ENCODE results near the gene HS3ST4. TPM values are rescaled to one million over a fixed set of nuclear protein-coding genes. Genes with fewer than 3 reads are reported as not detected.

The HS3ST4 gene
- total RNA-seq, 1 donor from 2014 or later = not detected

DNA sequence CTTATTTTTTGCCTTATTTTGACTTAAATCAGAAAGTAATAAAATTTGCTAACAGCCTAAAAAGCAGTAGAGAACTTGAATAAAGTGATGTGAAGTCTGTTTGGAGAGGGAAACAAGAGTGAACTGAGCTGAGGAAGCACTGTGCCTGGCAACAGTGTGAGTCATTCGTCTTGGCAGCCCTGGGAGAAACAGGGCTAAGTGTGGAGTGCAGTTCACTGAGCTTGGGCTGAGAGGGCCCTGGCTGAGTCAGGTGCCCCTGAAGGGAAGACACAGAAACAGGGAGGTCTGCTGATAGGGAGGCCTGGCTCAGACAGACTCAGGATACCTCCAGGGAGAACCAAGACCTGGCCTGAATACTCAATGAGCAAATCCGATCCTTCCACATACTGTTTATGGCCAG lies 132.1 kb downstream of the HS3ST4 start:
- intact Hi-C loops (cut with micrococcal nuclease) = no loop called here

DNA sequence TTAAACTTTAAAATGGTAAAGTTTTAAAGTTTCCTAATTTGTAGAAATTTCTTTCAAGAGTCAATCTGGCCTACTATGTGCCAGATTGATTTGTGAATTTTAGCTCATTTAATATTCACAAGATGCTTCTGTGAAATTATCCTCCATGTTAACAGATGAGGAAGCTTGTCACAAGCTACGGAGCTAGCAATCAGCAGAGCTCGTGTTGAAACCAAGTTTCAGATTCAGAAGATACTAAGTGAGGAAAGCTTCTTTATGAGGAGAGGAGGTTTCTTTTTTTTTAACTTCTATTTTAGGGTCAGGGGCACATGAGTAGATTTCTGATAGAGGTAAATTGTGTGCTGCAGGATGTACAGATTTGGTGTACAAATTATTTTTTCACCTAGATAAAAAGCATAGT lies 135.9 kb downstream of the HS3ST4 start:
- intact Hi-C loops (cut with micrococcal nuclease) = no loop called here

DNA sequence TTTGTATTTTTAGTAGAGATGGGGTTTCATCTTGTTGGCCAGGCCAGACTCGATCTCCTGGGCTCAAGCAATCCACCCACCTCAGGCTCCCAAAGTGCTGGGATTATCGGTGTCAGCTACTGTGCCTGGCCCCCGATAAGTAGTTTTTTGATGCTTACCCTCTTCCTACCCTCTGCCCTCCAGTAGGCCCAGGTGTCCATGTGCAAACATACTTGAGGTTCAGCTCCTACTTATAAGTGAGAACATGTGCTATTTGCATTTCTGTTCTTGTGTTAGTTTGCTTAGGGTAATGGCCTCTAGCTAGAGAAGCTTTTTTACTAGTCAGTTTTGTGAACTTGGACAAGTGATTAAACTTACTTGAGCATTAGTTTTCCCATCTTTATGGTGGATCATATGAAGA lies 136.8 kb downstream of the HS3ST4 start:
- intact Hi-C loops (cut with micrococcal nuclease) = no loop called here

DNA sequence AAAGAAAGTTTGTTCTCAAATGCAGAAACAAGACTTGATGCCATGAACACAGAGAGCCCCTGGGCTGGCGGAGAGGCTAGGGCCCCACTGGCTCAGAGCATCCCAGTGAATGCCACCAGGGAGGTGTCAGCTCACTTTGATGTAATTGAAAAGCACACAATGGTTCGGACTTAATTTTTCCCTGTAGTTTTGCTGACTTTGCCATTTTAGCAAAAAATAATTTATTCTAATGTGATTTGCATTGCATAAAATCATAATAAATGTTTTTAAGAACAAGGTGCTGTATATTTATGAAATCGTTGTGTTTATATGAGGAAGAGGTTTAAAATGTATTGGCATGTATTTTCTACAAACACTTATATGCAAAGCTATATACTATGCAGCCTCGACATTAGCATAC lies 140.5 kb downstream of the HS3ST4 start:
- intact Hi-C loops (cut with micrococcal nuclease) = no loop called here

DNA sequence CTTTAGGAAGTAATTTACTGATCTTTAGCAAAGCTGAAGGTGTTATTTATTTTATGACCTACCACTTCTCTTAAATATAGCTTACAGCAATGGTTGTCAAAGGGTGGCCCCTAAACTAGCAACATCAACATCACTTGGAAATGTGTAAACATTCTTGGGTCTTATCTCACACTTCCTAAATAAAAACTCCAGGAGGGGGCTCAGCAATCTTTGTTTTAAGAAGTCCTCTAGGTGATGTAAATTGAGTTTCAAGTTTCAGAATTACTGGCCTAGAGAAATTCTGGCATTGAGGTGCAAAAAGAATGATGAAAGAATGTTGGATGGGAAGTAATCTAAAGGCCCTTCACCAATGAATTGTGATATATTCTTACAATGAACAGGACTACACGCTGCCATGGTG lies 142.3 kb downstream of the HS3ST4 start:
- intact Hi-C loops (cut with micrococcal nuclease) = no loop called here

DNA sequence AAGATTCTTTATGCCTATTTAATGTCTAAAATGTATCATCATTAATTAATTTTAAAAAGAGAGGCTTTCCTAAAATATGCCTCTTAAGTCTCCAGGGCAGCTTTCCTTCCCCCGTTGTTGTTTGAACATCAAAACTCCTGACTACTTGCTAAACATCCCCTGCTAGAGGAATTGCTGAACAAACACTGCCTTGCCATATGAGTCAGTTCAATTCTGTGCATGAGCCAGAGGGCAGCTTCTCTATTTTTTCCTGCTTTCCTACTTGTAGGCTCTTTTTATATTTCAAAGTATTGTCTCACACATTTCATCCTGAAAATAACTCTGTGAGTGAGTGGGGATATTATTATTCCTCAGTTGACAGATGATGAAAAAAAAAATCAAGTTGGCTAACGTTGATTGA lies 143.4 kb downstream of the HS3ST4 start:
- intact Hi-C loops (cut with micrococcal nuclease) = no loop called here

DNA sequence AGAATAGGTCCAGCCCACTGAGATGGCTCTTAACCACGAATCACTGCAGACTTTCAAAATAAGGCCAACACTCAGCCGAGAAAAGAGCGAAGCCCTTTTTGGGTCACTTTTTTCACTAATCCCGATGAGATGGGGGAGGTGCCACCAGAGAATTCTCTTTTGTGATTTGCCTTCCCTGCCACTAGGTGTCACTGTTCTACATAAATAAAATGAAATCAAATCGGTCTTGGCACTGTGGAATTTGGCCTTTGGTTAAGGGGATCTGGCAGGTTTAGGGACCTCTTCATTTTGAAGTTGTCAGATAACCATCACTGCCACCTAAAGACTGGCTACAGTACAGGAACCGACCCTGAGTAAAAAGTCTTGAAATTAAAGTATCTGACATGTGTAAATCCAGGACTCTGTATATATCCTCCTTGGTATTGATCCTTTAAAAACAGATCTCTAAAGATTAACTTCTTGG lies 147.0 kb downstream of the HS3ST4 start:
- intact Hi-C loops (cut with micrococcal nuclease) = no loop called here

DNA sequence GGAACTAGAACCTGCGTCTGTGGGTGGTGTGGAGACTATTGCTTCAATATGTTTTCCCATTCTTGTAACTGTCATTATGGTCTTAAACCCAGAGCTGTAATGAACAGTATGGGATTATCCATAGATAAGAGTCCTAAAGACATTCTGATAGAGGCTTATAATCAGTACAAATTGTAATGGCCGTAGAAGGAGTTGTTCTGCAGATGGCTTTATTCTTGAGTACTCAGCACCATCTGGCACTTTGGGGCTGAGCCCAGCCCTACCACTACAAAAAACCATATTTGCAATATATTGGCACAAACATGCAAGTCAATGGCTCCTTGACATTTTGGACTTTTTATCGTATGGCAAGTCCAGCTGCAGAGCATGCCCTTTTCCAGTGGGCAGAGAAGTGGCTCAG lies 150.0 kb downstream of the HS3ST4 start:
- intact Hi-C loops (cut with micrococcal nuclease) = no loop called here

DNA sequence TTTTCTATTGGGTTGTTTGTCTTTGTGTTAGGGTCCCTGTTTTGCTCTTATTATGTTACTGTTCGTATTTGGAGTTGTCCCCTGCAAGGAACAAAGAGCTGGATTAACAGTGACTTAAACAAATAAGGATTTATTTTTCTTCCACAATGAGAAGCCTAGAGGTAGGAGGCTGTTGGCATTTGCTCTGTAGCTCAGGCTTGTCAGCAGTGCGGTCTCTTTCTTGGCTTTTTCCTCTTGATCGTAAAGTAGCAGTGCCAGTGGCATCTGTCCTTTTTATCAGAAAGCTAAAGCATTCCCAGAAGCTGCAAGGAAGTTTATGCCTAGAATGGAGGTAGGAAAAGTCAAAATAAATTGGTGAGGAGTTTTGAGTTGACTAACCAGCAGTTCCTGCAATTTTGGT lies 154.1 kb downstream of the HS3ST4 start:
- intact Hi-C loops (cut with micrococcal nuclease) = no loop called here

DNA sequence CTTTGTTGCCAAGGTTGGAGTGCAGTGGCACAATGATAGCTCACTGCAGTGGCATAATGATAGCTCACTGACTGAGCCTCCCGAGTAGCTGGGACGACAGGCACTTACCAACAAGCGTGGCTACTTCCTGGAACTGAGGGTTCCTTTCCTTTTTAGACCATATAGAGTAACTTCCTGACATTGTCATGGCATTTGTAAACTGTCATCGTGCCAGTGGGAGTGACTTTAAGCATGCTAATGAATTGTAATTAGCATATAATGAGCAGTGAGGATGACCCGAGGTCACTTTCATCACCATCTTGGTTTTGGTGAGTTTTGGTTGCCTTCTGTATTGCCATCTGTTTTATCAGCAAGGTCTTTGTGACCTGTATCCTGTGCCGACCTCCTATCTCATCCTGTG lies 162.4 kb downstream of the HS3ST4 start:
- intact Hi-C loops (cut with micrococcal nuclease) = no loop called here

DNA sequence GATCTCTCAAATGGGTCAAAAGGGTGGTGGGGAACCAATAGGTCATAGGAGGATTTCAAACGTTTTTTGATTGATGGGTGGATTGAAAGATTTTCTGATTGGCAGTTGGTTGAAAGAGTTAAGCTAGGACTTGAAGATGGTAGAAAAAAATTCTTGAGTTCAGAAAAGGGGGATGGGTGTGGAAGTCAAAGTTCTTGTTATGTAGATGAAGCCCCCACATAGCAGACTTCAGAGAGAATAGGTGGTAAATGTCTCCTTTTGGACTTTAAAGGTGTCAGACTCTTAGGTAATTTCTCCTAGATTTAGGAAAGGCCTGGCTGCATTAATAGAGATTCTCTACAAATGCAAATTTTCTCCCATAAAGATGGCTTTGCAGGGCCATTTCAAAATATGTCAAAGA lies 163.3 kb downstream of the HS3ST4 start:
- intact Hi-C loops (cut with micrococcal nuclease) = no loop called here

DNA sequence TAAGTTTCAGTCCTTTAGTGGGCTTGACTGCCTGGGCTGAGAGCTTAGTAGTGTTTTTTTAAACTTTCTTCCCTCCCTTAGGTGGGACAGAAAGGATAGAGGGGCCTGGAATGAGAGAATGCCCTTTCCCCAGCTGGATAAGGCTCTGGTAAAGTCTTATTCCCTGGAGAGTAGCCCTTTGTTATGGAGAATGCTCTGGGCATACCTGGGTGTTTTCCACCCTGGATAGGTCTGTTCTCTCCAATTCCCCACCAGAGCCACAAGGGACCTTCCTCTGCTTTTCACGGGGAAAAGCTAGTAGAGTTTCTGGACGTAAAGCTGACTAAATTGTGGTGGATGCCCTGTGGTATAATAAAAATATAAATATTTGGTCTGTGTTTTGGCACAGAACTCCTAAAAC lies 164.1 kb downstream of the HS3ST4 start:
- intact Hi-C loops (cut with micrococcal nuclease) = no loop called here

DNA sequence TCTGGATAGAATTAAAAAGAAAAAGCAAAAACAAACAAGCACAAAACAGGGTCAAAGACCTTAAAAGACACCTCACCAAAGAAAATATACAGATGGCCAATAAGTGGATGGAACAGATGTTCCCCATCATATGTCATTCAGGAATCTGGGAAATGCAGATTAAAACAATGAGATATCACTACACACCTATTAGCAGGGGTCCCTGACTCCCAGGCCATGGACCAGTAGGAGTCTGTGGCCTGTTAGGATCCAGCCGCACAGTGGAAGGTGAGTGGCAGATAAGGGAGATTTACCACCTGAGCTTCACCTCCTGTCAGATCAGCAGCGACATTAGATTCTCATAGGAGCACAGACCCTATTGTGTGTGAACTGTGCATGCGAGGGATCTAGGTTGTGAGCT lies 167.9 kb downstream of the HS3ST4 start:
- intact Hi-C loops (cut with micrococcal nuclease) = no loop called here

DNA sequence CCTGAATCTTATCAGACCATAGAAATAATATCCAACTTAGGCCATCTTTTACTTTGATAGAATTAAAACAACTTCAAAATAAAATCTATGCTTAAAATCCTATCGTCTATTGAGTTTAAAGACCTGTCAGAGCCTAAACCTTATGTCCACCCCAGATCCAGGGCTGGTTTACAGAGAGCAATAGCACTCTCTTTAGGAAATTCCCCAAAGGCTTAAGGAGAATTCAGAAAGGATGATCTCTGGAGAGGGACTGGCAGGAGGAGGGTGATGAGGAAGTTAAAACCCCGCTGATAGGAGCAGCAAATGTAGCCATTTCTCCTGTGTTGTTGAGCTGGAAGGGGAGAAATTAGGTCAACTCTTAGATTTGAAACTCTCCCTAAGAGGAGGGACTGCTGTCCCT lies 175.3 kb downstream of the HS3ST4 start:
- intact Hi-C loops (cut with micrococcal nuclease) = no loop called here

DNA sequence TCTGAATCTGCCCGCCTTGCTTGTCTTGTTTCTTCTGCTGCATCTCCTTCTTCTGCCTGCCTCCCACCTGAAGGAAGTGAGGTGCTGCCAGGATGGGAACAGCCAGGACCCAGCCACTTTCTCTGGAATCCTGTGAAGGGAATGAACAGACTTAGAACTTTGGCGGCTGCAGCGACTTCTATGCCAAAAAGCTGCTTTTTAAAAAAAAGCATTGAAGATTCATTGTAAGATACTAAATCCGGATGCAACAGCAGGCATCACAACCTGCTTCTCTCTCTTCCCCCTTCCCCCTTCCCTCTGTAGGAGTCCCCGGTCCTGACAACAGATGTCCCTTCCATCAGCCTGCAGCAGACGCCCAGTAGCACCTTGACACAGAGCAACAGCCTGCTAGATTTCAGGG lies 176.3 kb downstream of the HS3ST4 start:
- intact Hi-C loops (cut with micrococcal nuclease) = no loop called here

DNA sequence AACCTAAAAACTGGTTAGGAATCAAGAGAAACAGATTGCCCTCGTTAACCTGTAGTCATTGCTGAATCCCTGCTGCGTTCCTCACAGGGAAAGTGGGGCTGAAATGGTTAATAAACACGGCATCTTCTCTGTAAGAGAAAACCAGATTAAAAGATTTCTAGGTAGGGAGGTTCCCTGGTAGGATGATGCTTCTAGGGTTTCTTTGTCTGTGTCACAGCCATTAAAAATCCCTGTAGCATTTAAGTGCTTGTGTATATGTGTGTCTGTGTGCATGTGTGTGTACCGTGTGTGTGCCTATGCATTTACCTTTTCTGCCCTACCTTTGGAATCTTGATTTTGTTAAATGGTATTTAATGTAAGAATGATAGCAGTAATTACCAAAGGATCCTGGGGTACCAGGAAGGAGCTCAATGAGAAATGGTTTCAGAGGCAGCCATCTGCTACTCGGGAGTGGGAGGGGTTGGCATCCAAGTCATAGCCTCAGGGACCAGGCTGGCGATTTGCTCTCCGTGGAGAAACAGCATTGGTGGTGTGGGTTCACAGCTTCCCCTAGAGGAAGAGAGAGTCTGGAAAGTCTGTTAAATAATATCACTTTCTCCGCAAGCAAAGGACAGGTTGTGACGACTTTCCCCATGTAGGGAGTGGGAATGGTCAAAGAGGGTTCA lies 177.1 kb downstream of the HS3ST4 start:
- intact Hi-C loops (cut with micrococcal nuclease) = no loop called here

DNA sequence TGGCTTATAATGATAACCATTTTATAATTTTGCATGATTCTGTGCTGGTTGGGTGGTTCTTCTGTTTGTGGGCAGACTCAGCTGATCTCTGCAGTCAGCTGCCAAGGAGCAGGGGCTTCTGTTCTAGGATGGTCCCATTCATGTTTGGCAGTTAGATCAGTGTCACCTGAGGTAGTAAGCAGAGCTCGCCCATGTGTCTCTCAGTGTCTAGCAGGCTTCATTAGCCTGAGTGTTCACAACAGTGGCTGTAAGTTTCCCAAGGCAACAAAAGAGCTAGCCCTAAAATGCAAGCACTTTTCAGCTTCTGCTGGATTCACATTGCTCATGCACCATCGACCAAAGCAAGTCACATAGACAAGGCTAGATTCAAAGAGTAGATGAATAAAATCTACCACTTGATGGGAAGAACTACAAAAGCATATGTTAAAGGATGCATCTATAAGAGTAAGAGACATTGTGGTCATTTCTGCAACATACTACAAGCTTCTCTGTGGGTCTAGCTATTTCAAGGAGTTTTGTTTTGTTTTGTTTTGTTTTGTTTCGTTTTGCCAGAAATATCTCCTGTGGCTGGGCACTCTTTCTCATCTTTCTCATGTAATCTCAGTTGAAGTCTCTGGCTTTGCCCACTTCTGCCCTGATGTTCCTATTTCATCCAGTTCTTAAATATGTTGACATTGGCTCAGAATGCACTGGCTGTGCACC lies 180.8 kb downstream of the HS3ST4 start:
- intact Hi-C loops (cut with micrococcal nuclease) = no loop called here

DNA sequence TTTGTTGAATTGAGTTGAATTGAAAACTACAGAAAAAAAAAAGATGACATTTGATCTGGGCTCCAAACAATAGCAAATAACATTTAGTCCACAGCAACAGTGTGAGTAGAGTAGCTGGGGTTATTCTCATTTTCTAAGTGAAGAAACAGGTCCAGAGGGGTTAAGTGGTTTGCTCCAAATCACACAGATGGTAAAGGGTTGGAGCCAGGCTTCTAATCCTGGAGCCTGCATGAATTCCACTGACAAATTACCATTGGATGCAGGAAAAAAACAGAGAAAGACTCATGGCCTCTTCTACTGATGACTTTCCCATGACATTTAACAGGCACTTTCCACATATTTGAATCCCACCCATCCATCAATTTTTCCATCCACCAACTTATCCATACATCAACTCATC lies 182.4 kb downstream of the HS3ST4 start:
- intact Hi-C loops (cut with micrococcal nuclease) = no loop called here

DNA sequence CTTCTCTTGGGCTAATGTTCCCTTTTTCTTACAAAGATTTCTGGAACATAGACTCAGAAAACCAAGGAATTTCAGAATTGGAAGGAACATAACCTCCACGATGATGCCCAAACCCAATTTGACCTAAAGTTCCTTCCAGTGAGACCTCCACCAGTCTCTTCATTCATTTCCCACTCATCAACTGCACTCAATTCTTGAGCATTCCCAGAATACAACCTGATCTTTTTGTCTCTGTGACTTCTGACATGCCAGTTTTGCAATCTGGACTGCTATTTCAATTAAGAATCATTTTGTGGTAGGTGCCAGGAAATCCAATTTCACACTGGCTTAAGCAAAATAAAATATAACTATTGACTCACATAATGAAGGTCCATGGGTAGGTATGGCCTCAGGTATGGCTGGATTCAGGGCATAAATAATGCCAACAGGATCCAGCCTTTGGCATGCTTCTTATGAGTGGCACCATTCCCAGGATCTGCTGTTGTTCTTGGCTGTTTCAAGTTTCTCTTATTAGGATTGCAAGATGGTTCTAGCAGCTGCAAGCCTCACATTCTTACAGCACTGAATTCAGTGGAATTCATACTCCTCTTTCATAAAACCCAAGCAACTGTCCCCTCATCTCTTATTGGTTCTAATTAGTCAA lies 184.3 kb downstream of the HS3ST4 start:
- intact Hi-C loops (cut with micrococcal nuclease) = no loop called here

DNA sequence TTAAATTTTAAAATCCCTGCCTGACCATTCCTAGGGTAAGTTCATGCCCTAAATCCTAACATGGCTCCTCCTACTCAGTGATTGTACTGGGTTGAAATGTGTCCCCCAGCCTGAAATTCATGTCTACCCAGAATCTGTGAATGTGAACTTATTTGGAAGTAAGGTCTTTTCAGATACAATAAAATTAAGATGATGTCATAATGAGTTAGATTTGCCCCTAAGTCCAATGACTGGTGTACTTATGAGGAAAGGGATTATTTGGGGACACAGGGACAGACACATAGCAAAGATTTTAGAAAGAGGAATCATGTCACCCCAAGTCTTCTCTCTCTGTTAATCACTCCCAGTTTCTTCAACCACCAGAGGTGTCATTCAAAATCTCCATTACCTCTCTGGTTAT lies 185.3 kb downstream of the HS3ST4 start:
- intact Hi-C loops (cut with micrococcal nuclease) = no loop called here

DNA sequence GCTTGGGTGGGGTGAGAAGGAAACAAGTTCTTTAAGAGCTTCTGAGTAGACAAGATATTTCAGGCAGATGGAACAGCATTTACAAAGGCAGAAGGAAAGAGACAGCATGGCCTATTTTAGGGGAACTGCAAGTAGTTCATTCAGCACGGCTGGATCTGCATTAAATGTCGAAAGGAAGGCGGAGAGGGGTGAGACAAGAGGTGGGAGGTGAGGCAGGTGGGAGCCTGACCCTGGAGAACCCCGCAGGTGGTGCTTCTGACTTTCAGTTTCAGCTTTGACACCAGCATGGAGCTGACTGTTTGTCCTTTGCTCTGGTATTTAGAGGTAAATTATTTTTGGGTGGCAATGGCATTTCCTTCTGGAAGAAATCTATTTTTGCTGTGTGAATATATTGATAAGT lies 194.8 kb downstream of the HS3ST4 start:
- intact Hi-C loops (cut with micrococcal nuclease) = no loop called here

DNA sequence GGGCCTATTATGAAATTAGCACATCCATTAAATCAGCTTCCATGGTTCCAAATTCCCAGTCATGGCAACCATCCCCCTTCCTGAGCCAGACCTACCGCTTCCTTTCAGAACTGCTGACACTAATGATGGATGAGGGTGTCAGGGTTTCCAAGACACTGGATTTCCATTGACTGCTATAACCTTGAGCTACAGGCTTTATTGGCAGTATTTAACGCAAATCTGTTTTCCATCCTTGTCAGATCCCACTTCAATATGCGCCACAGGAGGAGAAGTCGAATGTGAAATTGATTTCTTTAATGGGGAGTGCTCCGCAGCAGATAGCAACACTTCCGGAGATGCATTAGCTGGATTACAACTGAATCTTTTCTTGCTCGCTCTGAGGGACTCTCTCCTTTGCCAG lies 197.1 kb downstream of the HS3ST4 start:
- intact Hi-C loops (cut with micrococcal nuclease) = no loop called here

DNA sequence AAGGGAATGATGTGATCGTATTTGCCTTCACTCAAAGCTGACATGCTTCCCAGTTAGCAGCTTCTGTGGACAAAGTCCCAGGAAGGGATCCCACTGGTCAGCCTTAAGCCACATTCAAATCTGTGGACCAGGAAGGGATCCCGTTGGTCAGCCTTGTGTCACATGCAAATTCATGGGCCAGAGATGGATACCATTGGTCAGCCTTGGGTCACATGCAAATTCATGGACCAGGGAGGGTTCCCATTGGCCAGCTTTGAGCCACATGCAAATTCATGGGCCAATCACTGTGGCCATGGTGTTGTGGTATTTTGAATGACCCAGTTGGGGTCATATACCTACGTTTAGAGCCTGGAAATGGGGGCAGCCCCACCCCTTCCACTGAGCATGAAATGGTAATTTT lies 201.6 kb downstream of the HS3ST4 start:
- intact Hi-C loops (cut with micrococcal nuclease) = no loop called here
